Right lobe of liver (tissue), 4 donors: Measurements from ENCODE around the gene PFN3.

Source experiments
- CTCF ChIP-seq, 4 donors: fragments of 200-600 bp in 3 of 4; fragments of 450-650 bp in 1 of 4; IDR thresholded peaks; one replicate each; pipeline versions ENCODE4 v1.5.1 to v1.8.0; 2016 to 2022; ENCODE audit warnings: antibody characterized with exemption in 4 of 4, mild to moderate bottlenecking in 2 of 4
- POLR2A ChIP-seq: fragments of 450-650 bp; IDR thresholded peaks from one replicate; pipeline ENCODE4 v1.6.1; 2017; ENCODE audit warnings: antibody characterized with exemption, mild to moderate bottlenecking
- donor health status: DM: no; HTN: no; CAD: no.
- donor health status: DM: no; HTN: no; CAD: no.
- donor health status: DM: no; HTN: yes; CAD: no.

GRCh38 chr5:177367323-177367848 lies 33.1 kb downstream of the PFN3 start:
- TF ChIP-seq CTCF (IDR thresholded peaks at IDR 0.05), result peak in 1 of 4 donors; percentile 21
- no peak for TF ChIP-seq POLR2A
